GM19467 (cell line): ENCODE results near the gene C20orf141.
"Not testable (repeated sequence)": the region's sequence is repeated elsewhere in the genome, so short reads cannot be mapped to it uniquely, and the experiment has no call there.

ENCODE experiments used
- ATAC-seq: cut with Tn5 transposase; IDR thresholded peaks from one replicate; pipeline ENCODE4 v1.9.1; 2021; ENCODE audit warnings: mild to moderate bottlenecking, moderate library complexity; ENCODE audit not compliant: unreplicated experiment

Gene C20orf141, protein sequence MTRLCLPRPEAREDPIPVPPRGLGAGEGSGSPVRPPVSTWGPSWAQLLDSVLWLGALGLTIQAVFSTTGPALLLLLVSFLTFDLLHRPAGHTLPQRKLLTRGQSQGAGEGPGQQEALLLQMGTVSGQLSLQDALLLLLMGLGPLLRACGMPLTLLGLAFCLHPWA

DNA sequence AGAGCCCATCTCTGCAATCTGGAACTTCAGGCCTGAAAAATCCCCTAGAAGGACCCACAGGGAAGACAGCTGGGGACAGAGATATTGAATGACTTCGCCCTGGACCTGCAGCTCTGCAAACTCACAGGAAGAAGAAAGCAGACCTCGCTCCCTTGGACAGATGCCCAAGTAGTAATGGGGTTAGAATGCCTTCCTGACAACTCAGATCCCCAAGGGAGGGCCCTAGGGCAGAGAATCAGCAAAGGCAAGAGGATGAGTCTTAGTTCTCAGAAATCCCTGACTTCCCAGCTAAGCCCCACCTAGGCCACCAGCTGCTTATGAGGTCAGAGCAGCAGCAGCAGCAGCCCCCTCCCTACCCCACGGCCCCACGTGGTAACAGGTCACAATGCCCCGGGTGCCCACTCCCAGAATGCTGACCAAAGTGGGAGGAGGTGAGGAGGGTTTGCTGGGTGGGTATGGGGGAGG, at the start of gene C20orf141:
Gene C20orf141, plus strand, starts transcription at position 401 of the 465 bp plus-strand sequence. CDS start 198 bp downstream, outside the sequence.
- ATAC-seq = no peak

DNA sequence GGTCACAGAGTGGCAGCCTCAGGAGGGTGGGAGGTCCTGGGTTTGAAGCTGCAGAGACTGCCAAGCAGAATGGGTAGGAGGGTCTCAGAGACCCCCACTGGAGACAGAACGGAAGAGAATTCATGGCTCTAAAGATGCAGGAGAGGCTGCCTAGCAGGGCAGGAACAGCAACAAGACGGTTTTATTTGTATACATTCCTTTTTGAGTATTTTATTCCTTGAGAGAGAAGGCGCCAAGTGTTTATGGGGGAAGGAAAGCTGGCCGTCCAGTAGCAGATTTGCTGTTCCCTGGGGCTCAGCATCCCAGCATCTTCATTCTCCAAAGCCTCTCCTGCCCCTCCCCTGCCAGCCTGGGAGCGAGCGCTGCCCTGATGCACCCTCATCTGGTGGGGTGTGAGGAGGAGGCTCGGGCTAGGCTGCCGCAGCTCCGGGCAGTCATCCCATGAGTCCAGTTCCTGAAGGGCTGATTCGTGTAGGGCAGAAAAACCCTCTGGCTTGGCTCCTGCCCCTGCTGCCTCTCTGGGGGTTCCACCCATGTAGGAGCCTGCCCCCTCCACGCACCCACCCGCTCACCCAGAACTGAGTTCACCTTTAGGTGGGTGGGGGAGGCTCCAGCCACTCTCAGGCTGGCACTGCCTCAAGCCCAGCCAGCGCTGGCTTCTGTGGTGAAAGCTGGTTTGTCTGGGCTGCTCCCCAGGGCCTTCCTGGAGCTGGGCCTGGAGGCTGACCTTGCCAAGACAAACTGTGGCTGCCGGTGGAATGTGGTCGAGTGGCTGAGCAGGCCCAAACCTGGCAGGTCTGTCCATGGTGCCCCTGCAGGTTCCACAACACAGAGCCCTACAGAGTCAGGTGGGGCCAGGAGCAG, 46.8 kb upstream of the C20orf141 start:
- no peak for ATAC-seq

DNA sequence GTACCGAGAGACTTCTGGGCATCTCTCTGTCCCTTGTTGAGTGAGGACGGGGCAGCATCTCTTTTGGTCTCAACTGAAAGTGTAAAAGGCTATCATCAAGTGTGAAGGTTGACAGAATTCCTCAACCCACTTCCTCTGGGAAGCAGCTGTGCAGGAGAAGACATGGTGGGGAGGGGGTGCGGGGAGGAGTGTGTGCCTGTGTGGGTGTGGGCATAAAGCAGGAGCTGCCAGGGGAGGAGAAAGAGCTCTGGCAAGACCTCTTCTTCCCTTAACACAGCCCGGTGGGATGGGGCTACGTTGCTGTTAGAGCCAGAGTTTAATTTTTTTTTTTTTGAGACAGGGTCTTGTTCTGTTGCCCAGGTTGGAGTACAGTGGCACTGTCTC, 46.2 kb upstream of the C20orf141 start:
- no peak for ATAC-seq

DNA sequence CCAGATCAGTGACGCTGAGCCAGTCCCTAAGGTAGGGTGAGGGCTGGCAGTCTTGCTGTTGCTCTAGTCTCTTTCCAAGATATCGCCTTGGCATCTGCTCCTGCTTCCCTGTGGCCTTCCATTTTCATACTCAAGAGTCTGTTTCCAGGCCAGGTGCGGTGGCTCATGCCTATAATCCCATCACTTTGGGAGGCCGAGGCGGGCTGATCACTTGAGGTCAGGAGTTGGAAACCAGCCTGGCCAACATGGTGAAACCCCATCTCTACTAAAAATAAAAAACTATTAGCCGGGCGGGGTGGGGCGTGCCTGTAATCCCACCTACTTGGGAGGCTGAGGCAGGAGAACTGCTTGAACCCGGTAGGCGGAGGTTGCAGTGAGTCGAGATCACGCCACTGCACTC, 44.7 kb upstream of the C20orf141 start:
- ATAC-seq = not testable (repeated sequence)

DNA sequence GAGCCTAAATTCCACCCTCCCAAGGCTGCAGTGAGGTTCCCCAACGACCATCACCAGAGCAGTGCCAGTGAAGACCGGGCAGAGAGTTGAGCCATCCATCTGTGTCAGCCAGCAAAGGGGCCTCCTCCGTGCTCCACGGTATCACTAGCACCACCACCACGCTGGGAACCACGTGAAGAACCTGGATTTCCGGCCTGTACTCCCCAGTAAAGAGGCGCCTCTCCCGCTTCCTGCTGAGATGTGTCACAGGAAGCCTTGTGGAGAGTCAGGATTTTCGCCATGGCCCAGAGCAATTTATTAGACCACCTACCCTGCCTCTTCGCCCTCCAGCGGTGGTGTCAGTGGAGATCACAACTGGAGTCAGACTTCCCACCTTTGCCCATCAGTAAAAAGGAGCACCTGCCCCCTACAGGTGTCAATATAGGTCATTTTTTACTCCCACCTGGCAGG, 43.1 kb upstream of the C20orf141 start:
- no peak for ATAC-seq

DNA sequence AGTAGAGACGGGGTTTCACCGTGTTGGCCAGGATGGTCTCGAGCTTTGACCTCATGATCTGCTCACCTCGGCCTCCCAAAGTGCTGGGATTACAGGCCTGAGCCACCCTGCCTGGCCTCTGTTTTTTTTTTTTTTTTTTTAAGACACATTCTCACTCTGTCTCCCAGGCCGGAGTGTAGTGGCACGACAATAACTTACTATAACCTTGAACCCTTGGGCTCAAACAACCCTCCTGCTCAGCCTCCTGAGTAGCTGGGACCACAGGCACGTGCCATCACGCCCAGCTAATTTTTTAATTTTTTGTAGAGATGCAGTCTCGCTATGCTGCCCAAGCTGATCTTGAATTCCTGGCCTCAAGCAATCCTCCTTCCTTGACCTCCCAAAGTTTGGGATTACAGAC, 41.0 kb upstream of the C20orf141 start:
- ATAC-seq = no peak

DNA sequence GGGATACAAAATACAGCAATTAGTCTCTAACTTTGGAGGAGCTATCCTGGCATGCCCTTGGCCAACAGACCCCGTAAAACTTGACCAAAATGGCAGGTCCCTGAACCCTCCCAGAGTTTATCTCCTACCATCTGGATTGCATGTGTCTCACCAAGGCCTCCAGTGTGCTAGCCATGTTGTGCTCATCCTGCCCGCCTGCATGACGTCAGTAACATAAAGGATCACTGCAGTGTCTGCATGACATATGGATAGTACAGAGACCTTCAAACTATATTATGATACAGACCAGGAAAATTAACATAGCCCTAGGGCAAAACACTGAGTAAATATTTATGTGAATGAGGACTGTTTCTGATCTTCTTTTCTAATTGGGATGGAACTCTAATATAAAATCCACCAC, 39.6 kb upstream of the C20orf141 start:
- ATAC-seq = no peak

DNA sequence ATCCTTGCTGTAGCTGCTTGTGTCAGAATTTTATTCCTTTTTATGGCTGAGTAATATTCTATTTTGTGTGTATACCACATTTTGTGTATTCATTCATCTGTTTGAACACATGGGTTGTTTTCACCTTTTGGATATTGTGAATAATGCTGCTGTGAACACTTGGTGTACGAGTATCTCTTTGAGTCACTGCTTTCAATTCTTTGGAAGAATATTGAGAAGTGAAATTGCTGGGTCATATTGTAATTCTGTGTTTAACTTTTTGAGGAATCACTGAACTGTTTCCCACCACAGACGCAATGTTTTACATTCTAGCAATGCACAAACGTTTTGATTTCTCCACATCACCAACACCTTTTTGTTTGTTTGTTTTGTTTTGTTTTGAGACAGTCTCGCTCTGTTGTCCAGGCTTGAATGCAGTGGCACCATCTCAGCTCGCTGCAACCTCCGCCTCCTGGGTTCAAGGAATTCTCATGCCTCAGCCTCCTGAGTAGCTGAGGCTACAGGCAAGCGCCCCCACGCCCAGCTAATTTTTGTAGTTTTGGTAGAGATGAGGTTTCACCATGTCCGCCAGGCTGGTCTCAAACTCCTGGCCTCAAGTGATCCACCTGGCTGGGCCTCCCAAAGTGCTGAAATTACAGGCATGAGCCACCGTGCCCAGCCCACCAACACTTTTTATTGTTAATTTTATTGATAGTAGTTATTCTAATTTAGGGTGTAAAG, 36.0 kb upstream of the C20orf141 start:
- ATAC-seq = no peak

DNA sequence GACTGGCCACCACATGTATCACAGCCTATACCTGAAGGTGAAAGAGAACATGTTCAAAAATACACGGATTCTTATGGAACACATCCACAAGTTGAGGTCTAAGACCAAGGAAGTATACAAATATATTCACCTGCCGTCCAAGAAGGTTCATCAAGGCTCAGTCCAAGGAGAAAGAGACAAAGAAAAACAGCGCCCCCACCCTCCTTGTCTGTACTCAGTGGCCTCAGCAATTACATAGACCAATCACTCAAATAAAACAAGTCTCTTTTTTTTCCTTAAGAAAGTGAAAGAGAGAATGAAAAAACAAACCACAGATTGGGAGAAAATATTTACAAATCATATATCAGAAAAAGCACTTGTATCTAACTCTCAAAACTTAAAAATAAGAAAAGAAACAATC, 33.8 kb upstream of the C20orf141 start:
- no peak for ATAC-seq

DNA sequence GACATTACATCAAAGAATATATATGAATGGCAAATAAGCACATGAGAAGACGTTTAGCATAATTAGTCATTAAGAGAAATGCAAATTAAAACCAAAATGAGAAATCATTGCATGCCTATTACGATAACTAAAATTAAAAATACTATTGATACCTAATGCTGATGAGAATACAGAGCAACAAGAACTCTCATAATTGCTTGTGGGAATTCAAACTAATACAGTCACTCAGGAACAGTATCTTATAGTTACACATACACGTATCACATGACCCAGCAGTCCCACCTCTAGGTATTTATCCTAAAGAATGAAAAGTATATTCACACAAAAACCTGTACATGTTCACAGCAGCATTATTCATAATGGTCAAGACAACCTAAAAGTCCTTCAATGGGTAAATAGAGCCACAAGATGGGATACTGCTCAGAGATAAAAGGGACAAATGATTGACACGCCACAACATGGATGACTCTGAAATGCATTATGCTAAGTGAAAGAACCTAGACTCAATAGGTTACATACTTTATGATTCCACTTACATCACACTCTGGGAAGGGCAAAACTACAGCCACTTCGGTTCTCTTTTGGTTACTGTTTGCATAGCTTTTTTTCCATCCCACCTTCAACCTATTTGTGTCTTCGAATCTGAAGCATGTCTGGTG, 30.8 kb upstream of the C20orf141 start:
- ATAC-seq = no peak

DNA sequence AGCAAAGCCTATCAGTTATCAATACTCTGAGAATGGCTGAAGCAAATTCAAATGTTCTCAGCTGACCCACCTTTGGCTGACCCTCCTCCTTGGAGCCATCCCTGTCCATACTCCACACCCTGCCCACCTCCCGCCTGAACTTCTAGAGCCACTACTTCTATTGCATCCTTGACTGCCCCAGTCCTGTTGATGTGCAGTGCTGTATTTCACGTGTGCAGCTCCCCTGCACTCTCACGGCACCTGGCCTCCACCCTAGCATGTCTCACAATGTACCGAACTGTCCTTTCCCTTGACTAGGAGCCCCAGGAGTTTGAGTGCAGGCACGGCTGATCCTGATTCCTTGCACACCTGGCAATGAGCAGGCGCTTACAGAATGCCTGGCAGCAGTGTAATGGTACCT, 21.3 kb upstream of the C20orf141 start:
- no peak for ATAC-seq

DNA sequence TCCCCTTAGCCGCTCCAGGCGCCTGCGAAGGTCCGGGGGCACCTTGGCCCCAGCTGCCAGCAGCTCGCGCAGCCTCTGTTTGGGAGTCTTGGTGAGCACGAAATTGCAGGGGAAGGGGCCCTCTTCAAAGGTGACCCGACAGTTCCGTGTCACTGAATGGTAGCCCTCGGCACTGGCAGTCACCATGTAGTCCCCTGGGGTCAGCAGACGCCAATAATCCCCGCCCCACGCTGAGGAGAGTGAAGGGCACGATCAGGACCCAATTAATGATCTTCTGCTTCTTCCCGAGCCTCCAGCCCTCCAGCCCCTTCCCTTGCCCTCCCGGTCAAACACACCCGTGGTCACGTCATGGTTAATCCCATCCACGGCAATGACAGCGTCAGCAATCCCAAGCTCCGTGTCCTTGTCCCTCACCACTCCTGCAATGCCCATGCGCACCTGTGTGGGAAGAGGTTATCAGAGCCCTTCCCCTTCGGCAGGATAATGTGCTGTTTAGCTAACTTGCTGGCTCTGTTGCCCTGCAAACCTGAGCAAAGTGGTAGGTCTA, 20.5 kb upstream of the C20orf141 start:
- no peak for ATAC-seq

DNA sequence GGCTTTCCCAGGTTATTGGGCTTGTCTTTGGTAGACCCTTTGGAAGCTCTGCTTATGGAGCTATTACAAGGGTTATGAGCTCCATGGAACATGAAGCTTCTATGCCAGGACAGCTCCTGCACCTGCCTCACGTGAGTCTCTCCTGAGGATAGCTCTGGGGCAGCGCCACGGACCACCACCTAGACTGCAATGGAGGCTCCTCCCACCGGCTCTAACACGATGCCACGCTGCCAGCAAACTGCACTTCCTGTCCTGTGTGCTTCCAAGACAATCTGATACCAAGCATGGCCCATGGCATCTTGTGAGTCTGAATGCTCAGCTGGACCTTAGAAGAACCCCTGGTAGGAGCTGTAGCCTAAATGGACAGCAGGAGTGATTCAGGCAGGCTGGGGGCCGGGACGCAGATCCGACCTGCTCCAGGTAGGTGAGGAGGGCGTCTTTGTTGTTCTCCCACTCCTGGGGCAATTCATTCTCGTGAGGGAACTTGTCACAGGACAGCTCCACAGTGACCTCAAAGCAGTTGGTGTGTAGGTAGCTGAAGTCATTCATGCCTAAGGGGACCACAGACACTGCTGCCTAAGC, 19.8 kb upstream of the C20orf141 start:
- ATAC-seq = no peak

DNA sequence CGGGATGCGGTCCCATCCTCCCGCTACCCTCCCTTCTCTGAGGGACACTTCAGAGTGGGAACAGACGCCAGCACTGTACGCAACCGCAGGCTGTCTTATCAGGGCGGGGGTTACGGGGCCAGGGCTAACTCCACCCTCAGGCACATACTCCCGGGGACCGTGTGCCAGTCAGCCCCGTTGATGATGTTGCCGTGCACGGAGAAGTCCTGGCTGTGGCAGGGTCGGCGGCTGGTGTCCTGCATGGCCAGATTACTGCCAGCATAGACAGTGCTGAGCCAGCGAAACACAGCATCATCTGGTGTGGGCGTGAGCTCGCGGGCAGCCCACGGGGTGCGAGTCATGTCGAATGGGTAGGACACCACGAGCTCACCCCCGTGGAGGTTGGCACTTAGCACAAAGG, 19.3 kb upstream of the C20orf141 start:
- no peak for ATAC-seq

DNA sequence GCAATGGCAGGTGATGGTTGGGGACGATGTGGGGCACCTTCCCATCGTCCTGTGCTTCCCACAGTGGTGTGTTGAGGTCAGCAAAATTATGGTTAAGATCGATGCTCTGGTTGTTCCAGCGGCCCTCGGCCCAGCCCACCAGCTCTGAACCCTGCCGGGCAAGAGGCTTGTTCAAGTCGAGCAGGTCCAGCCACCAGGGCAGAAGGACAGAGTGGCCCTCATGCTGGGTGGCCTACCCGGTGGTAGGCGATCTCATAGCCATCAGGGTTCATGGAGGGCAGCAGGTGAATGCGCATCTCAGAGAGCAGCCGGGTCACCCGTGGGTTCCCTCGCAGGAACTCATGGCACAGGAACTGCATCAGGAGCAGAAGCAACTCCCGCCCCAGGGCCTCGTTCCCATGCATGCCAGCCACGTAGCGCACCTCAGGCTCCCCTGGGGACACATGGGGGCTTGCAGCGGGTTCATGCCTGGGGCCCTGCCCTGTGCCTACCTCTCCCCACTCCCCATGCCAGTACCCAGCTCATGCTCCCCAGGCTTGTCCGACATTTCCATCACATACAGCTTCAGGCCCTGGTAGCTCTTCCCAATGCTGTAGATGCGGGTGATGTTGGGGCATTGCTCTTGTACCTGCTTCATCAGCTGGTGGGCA, 18.7 kb upstream of the C20orf141 start:
- no peak for ATAC-seq

DNA sequence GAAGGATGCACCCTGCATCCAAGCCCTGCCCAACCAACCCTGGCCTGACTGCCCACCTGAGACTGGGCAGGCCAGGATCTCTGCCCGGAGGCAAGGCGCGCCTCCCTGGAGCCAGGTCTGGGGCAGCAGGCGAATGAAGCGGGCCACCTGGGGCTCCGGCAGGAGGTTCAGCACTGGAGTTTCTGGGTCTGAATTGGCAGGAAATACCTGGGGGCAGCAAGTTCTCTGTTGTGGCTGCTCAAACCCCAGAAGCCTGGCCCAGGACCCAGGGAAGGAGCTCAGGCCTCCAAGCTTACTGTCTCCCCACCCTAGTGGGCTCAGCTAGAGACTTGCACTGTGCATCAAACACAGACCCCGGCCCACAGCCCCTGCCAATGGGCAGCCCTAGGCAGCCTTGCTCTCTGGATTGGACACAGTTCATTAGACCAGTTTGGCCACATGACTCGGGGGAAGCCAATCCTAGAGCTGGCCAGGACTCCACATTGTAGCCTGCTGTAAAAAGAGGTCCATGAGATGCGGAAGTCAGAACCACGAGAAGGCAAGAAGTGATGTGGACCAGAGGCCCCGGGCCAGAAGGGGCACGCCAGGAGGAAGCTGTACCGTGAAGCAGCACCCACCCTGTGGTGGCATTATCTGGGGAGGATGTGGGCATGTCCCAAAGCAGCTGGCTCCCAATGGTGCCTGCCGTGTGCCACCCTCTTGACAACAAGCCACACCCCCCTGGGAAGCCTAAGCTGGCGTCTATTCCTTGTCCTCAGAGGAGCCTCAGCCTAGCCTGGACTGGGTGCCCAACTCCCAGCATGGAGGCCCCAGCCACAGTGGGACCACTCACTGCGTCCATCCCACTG, 17.4 kb upstream of the C20orf141 start:
- ATAC-seq = no peak

DNA sequence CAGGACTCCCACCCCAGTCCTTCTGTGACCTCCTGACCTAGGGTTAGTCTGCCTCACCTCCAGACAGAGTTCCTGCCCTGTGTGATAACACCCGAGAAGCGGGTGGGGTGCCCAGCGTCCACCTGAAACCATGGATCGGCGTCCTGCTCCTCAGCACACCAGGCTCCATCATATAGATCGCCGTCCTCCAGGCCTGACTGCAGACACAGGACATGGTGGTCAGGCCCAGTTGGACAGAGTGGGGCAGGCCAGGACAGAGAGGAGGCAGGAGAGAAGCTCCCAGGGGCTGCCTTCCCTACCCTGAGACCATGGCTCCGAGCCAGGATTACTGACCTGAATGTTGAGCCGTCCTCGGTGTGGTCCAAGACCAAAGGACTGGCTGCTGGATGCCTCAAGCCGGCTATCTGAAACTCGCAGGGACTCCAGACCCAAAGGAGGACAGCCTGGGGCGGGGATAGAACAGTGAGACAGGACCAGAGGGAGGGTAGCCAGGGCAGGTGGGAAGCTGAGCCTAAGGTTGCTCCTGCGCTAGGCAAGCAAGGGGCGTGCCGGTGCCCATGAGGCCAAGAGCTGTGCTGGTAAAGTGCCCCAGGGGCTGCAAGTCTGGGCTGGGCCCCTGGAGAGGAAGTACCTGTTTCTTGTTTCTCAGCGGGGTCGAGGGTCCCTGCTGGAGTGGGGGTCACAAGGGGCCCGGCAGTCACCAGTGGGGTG, 16.5 kb upstream of the C20orf141 start:
- no peak for ATAC-seq

DNA sequence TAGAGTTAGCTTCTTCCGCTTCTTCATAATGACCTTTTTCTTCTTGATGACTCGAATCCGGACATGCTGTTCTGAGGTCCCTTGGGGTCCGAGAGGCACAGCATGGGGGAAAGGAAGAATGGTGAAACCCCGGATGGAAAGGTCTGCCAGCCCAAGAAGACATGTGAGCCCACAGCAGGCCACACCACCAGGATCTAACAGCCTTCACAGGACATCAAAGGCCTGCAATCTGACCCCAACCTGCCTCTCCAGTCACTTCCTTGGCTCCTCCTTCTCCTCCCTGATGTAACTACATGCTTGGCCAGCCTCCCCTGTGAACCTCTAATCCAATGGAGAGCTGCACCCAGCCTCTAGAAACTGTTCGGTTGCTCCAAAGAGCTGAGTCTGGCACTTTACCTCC, 16.0 kb upstream of the C20orf141 start:
- ATAC-seq = no peak
